Mesenteric fat pad (tissue), 1 donor: ENCODE data around the gene BCL2L1. TPM values are rescaled to one million over a fixed set of nuclear protein-coding genes. Genes with fewer than 3 reads are reported as not detected.
"Not testable (repeated sequence)": the region's sequence is repeated elsewhere in the genome, so short reads cannot be mapped to it uniquely, and the experiment has no call there.

Experiments used
- DNase-seq: peaks from one replicate; pipeline ENCODE4 v3.0.0-alpha.2; 2020; ENCODE audit warnings: low spot score
- long read RNA-seq: library from polyadenylated mRNA; unstranded; transcript quantifications from one replicate; pipeline ENCODE4 v2.0.0, GENCODE V29; 2020
- total RNA-seq: library from RNA; stranded (reverse); fragmentation: NEBNext Ultra II Directional; extraction: Animal tissue kit (Norgen Biotek cat#: 25700); gene quantifications from one replicate; pipeline ENCODE4 v1.2.1, GENCODE V29; 2021
- donor health status: DM: yes; HTN: yes; CAD: no.

BCL2L1 gene
- total RNA-seq = 135 TPM
- long read RNA-seq, transcript BCL2L1-201 (3 exons, 2,610 nt) = major isoform, 43 of 145 reads
- long read RNA-seq, transcript BCL2L1-208 (3 exons, 894 nt) = minor isoform, 9 of 145 reads
- long read RNA-seq, transcript BCL2L1-203 (2 exons, 2,578 nt) = minor isoform, 6 of 145 reads
- long read RNA-seq, partial matches to known transcripts = 35 of 145 reads
- long read RNA-seq, other reads (novel, unspliced or antisense) = 50 of 145 reads

- DNase-seq = peak; percentile 94
Observed at GRCh38 chr20:31722257-31723068, at the start of gene BCL2L1. BCL2L1 (minus strand) TSS chr20:31722868; CDS start chr20:31722218, 650 bp downstream.

GRCh38 chr20:31770243-31770642 lies 47.6 kb upstream of the BCL2L1 start:
- no peak for DNase-seq

GRCh38 chr20:31769681-31770080 lies 47.0 kb upstream of the BCL2L1 start:
- DNase-seq = no peak

- DNase-seq = no peak
Observed at GRCh38 chr20:31767805-31768204, 45.1 kb upstream of the BCL2L1 start.

GRCh38 chr20:31764641-31765305 lies 42.1 kb upstream of the BCL2L1 start:
- DNase-seq = no peak

GRCh38 chr20:31760519-31761240 lies 38.0 kb upstream of the BCL2L1 start:
- no peak for DNase-seq

GRCh38 chr20:31759836-31760518 lies 37.3 kb upstream of the BCL2L1 start:
- no peak for DNase-seq

- no peak for DNase-seq
Observed at GRCh38 chr20:31758991-31759390, 36.3 kb upstream of the BCL2L1 start.

GRCh38 chr20:31758521-31758920 lies 35.9 kb upstream of the BCL2L1 start:
- no peak for DNase-seq

- DNase-seq = no peak
Observed at GRCh38 chr20:31757254-31757653, 34.6 kb upstream of the BCL2L1 start.

- DNase-seq = no peak
Observed at GRCh38 chr20:31751126-31751525, 28.5 kb upstream of the BCL2L1 start.

GRCh38 chr20:31749223-31749622 lies 26.6 kb upstream of the BCL2L1 start:
- DNase-seq = no peak

GRCh38 chr20:31747640-31748039 lies 25.0 kb upstream of the BCL2L1 start:
- DNase-seq = no peak

- not testable (repeated sequence) for DNase-seq
Observed at GRCh38 chr20:31747028-31747427, 24.4 kb upstream of the BCL2L1 start.

- no peak for DNase-seq
Observed at GRCh38 chr20:31746068-31746878, 23.6 kb upstream of the BCL2L1 start.

- no peak for DNase-seq
Observed at GRCh38 chr20:31740656-31741323, 18.1 kb upstream of the BCL2L1 start.

GRCh38 chr20:31740208-31740607 lies 17.5 kb upstream of the BCL2L1 start:
- DNase-seq = no peak

- no peak for DNase-seq
Observed at GRCh38 chr20:31739550-31739977, 16.9 kb upstream of the BCL2L1 start.
